GM18870 (cell line): ENCODE results near the gene TEX2.
"Not testable (repeated sequence)": the region's sequence is repeated elsewhere in the genome, so short reads cannot be mapped to it uniquely, and the experiment has no call there.

Experiments
- ATAC-seq: cut with Tn5 transposase; IDR thresholded peaks from one replicate; pipeline ENCODE4 v1.9.1; 2021; ENCODE audit warnings: moderate library complexity; ENCODE audit not compliant: unreplicated experiment

TEX2 gene

DNA sequence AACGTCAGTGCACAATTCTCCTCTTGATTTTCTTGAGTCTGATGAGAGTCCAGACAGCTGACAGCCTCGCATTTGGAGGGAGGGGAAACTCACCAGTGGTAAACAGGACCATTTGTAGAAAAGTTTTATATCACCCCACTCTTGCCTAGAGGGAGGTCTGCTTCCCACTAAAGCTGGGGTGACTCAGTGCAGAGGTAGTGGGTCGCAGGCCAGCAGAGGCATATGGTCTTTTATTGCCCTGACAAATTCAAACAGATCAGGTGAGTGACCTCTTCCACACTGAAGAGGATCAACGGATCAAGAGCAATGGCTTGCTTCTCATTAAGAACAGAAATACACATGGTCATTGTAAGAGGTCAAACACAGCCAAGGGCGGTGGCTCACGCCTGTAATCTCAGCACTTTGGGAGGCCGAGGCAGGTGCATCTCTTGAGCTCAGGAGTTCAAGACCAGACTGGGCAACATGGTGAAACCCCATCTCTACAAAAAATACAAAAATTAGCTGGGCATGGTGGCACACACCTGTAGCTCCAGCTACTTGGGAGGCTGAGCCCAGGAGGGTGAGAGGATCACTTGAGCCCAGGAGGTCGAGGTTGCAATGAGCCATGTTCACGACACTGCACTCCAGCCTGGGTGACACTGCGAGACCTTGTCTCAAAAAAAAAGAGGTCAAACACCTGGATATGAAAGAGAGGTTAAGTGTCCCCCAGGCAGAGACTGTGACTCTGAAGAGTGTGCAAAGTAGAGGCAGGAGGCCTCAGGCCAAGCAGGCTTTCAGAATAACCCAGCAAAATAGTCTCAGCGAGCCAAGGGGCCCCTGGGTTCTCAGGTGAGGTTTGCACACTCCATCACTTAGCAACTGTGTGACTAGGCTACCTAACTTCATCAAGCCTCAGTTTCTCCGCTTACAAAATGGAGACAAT lies 76.6 kb downstream of the TEX2 start:
- no peak for ATAC-seq

DNA sequence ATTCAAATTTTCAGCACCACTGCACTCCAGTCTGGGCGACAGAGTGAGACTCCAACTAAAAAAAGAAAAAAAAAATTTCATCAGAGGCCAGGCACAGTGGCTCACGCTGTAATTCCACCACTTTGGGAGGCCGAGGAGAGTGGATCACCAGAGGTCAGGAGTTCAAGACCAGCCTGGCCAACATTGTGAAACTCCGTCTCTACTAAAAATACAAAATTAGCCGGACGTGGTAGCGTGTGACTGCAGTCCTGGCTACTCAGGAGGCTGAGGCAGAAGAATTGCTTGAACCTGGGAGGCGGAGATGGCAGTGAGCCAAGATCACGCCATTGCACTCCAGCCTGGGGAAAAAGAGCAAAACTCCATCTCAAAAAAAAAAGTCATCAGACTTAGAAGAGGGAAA lies 77.5 kb downstream of the TEX2 start:
- ATAC-seq = not testable (repeated sequence)

DNA sequence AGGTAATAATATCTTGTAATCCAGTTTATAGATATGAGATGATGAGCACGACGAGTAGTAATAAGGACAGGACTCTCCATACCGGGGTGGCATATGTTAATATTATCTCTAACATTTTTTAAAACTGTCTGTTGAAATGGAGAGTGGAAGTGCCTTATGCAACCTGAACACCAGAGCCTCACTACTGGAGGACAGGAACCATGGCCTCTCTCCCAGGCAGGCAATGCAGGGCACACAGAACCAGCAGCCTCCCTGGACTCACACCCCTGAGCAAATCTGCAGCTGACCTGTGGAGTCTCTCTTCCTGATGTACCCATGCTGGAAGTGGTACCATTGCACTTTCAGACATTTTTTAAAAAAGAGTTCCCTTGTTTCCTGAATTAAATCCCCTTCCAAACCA lies 78.0 kb downstream of the TEX2 start:
- ATAC-seq = no peak

DNA sequence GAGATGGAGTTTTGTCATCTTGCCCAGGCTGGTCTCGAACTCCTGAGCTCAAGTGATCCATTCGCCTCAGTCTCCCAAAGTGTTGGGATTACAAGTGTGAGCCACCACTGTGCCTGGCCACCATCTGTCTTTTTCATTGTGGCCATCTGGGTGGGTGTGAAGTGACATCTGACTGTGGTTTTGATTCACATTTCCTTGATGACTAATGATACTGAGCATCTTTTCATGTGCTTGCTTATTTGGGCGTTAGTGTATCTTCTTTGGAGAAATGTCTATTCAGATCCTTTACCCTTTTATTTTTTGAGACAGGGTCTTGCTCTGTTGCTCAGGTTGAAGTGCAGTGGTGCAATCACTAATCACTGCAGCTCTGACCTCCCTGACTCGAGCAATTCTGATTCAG lies 79.2 kb downstream of the TEX2 start:
- no peak for ATAC-seq

DNA sequence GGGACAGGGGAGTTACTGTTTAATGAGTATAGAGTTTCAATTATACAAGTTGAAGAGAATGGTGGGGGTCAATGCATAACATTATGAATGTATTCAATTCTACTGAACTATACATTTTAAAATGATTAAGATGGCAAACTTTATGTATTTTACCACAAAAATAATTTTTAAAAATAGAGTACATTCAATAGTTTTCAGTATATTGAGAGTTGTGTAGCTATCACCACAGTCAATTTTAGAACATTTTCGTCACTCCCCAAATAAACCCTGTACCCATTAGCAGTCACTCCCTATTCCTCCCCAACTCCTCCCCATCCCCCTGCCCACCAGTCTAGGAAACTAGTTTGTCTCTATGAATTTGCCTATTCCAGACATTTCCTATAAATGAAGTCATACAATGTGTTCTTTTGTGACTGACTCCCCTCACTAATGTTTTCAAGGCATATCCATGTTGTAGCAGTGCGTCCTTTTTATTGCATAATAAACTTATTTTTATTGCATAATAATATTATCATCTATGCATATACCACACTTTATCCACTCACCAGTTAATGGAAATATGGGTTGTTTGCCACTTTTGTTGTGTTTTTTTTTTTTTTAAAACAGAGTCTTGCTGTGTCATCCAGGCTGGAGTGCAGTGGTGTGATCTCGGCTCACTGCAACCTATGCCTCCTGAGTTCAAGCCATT lies 80.6 kb downstream of the TEX2 start:
- no peak for ATAC-seq

DNA sequence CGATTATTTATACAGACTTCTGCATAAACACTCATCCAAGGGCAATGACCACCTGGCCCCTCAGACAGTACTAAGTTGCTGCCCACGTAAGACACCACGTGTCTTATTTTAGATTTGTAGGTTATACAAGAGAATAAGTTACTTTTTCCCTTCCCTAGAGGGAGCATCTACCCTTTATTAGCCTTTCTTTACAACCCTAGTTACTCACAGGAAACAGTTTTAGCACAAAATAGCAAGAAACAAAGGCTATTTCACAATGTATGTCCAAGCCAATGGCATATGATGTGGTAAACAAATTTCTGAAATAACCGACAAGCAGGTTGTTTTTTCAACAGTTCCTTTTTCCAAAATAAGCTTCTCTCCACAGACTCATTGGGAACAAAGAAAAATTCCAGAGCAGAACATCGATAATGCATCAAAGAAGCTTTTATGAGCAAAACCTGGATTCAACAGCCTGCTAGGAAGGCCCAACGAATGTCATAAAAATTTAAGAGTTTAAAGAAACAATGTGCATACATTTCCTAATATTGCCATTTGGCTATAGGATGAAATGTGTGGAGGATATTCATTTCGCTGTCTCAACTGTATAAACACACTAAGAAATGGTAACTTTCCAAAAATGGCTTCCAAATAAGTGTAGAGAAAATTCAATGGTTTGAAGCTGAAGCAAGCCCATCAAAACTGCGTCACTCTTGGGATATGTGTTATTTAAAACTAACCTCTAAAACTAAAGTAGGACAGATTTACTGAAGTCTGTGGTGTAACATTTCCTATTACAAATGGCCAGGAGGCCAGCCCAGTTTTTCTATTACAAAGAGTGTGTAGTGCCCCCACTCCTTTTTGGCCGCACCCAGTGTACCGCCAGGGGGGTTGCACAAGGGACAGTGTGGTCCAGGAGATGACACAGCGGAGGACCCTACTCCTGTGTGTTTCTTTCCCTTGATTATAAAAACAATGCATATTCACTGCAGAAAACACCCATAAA lies 82.7 kb downstream of the TEX2 start:
- no peak for ATAC-seq

DNA sequence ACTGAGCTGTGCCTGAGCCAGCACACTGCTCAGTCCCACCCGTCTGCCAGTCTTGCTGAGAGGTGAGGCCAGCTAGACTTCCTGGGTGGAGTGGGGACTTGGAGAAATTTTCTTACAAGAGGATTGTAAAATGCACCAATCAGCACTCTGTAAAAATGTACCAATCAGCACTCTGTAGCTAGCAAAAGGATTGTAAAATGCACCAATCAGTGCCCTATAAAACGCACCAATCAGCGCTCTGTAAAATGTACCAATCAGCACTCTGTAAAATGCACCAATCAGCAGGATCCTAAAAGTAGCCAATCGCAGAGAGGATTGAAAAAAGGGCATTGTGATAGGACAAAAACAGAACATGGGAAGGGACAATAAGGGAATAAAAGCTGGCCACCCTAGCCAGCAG lies 84.0 kb downstream of the TEX2 start:
- not testable (repeated sequence) for ATAC-seq

DNA sequence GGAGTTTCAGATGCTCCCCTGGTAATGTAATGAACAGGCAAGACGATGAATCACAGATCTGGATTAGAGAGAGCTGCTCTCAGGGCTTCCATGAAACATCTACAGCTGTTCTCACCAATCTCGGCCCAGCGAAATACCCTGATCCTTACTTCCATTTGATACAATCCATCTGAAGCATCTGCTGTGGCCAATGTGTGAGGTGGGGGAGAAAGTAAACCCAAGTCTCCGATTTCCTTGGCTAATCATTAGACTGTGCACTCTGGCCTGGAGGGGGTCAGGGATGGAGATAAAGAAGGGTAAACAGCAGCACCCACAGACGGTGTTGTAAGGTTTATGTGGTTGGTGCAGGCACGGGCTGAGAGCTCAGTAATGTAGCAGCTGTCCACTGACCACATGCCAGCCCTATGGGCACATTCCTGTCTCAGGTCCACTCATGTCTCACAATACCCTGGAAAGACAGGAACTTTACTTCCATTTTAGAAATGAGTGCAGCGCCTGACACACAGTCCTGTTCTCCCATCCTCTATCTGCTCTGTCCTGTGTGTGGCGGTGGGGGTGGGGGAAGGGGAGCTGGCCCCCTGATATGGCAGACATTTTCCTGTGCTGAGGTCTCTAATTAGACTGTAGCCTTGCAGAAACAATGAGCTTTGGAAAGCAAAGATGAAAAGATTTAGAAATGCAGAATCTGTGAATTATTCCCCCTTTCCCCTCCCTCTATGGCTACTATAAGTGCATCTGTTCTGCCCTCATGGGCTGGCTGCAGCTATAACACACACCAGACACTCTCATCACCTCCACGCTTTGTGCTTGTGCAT lies 84.8 kb downstream of the TEX2 start:
- ATAC-seq = no peak

DNA sequence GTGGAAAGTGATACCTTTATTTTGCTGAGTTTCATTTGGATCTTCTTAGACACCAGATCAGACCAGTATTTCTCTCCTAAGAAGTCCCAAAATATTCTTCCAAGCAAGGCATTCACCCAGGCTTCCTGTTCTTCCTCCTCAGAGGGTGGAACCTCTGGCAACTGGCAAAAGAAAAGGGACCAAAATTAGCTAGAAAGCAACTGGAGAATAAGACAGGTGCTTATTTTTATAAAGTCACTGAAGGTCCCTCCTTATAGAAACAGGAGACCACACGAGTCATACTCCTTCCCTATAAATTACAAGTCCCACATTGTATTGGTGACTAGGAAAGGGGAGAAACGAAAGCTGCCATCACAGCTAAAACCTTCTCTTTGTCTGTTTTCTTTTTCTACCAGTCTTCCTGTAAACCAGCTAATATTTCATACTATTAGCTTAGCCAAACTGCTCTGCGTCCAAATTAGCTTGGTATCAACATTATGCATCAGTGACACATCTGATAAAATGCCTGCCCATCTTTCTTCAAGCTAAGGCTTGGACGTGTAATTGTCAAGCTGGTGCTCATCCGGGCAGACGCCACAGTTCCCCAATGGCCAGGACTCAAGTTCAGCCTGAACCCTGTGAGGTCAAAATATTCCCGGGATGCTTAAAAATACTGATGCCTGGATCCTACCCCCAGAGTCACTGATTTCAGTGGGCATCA lies 85.6 kb downstream of the TEX2 start:
- no peak for ATAC-seq

DNA sequence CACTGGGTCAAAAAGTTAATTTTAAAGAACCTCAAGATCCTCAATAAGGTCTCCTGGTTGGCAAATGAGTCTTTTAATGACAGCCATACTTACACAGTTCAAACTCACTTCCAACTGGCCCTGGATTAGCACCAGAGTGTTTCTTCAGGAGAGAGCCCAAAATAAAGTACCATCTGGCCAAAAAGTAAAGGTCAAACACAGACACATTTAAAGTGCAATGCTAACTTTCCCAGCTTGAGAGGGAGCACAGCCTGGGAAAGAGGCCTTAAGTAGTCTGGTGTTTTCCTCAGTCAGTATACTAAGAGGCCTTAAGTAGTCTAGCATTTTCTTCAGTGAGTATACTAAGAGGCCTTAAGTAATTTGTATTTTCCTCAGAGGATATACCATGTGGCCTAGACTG lies 86.5 kb downstream of the TEX2 start:
- no peak for ATAC-seq

DNA sequence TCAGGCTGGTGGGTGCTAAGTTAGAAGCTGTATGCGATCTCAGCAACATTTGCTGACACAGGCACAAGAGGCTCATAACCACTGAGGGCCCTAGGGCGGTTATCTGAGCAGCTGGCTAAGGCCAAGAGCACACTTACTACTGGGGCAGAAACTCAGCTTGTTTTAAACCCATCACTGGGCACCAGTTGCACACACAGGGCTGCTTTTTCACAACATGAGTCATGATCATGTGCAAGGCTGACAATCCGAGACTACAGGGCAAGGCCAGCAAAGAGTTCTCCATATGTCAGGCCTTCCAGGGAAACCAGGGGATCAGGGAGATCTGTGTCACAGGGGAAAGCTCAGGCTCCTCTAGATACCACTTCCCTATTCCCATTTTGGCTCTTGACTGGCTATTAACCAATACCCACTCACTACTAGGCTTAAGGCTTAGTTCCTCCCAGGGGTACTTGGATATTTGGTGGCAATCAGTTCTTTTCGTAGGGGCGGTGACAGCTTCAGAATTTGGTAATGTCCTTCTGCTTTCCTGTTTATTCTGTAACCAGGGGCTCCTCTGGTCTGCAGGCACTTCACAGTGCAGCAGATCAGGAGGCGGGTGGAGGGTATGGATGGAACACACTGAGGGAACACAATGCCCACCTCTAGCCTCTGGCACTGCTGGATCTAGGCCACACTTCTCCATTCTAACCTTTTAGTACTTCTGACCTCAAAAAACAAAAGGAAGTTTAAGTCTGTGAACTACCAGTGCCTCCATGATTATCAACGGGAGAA lies 88.2 kb downstream of the TEX2 start:
- no peak for ATAC-seq

DNA sequence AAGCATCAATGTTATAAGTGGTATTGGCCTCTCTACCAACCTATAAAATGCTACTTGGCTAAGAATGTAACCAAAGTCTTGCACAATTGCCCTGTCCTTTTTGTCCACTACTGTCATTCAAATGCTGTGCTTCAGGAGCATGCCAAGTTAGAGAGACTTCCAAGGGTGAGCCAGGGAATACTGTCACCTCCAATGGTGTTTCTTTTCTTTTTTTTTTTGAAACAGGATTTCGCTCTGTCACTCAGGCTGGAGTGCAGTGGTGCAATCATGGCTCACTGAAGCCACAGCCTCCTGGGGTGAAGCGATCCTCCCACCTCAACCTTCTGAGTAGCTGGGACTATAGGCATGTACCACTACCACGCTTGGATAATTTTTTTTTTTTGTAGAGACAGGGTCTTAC lies 89.4 kb downstream of the TEX2 start:
- ATAC-seq = no peak

DNA sequence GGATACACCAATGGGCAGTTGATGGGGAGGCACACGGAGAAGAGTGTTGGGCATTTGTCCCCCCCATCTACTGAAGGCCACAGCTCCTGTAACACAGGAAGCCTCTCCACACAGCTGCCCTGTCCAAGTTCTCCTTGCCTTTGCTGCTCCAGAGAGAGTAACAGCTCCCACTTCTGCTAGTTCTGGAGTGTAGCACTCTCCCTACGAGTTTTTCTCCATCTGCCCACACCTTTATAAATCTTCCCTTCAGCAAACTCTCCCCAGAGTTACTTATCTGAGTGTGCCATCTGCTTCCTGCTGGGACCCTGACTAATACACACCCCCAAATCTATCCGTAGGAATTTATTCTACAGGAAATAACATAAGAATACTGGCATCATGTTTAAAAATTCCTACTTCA lies 90.5 kb downstream of the TEX2 start:
- no peak for ATAC-seq

DNA sequence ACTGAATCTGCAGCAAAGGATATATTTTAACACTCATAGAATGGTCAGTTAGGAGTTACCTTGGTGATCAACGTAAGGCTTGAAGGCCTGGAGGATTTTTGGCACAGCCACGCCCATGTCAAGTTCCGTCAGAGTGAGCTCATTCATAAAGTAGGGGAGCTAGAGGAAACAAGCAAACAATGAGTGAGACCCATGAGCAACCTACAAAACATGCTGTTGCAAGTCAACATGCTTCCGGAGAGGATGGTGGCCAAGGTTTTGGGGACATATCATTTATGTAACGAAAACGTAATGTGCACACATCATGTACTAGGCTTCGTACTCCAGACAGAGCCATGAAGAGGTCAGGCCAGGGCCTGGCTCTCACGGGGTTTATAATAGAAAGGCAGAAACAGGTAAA lies 92.0 kb downstream of the TEX2 start:
- no peak for ATAC-seq

DNA sequence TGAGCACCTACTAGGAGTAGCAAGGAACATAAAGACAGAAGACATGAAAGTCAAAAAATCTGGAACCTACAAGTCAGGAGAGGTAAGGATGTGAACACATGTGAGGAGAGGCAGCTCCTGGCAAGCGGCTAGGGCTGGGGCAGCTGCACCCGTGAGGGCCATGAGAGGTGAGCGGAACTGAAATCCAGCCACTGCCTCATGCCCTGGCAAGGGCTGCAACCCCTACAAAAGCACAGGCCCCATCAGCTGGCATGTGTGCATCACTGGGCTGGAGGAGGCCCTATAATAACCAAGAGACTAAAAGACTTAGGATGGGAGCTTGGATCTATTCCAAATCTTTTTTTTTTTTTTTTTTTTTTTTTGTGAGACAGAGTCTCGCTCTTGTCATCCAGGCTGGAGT lies 92.8 kb downstream of the TEX2 start:
- no peak for ATAC-seq

DNA sequence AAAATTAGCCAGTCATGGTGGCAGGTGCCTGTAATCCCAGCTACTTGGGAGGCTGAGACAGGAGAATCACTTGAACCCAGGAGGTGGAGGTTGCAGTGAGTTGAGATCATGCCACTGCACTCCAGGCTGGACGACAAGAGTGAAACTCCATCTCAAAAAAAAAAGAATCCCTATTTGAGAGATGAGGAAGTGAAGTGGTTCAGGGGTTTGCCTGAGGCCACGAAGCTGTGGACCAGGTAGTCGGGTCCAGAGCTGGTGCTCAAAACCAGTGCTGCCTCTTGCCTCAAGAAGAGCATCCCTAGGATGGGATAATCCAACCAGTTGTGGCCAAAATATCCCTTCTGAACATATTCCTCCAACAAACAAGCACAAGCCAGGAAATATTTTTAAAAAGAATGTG lies 95.4 kb downstream of the TEX2 start:
- not testable (repeated sequence) for ATAC-seq

DNA sequence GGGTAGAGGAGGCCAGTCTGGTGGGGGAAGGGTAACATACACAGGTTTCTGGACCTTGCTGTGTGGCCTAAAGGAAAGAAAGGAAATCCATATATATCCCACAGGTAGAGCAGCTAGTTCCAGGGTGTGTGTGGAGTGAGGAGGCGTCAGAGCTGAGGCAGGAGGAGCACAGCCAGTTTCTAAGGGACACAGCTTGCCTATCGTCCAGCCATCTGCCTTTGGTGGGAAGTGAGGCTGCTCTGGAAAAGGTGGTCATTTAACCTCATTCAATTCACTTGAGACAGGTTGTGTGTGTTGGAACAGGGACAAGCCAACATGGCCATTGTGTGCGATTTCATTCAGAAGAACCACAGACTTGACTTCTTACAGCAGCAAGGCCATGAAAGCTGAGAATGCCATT lies 96.2 kb downstream of the TEX2 start:
- no peak for ATAC-seq

DNA sequence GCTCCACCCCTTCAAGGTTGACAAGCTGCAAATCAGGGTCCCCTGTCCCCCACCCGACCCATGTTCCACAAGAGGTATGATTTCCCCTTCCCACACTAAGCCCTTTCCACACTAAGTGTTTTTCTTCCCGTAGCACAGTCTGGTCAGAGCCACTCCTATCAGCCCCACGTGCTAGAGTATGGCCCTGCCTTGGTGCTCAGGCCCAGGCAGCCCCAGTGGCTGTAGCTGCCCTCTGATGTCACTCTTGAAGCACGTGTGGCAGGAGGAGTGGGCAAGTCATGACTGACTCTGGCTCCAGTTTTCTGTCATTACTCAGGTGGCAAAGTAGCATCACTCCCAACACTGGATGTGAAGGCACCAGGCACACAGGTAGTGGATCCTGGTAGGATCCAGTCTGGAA lies 97.7 kb downstream of the TEX2 start:
- no peak for ATAC-seq
